Breast epithelium (tissue), 4 donors: ENCODE results near the gene CCDC102A. TPM values are rescaled to one million over a fixed set of nuclear protein-coding genes. Genes with fewer than 3 reads are reported as not detected.

ENCODE experiments used
- DNase-seq, 2 donors: peaks; one replicate each; pipeline ENCODE4 v3.0.0-alpha.2; 2019; ENCODE audit warnings: low spot score in 2 of 2
- H3K27ac ChIP-seq, 2 donors: fragments of 200-600 bp; sonication (generic) in 1 of 2; one replicate each; pipeline ENCODE4 v1.5.1; 2016 to 2019; ENCODE audit warnings: mild to moderate bottlenecking in 1 of 2
- H3K27me3 ChIP-seq, 2 donors: fragments of 200-600 bp; sonication (generic) in 1 of 2; one replicate each; pipeline versions ENCODE4 v1.5.1 to v1.6.0; 2017 to 2019; ENCODE audit warnings: control low read depth in 1 of 2, mild to moderate bottlenecking in 1 of 2
- H3K36me3 ChIP-seq: fragments of 200-600 bp; one replicate; pipeline ENCODE4 v1.5.1; 2019
- H3K4me1 ChIP-seq, 2 donors: fragments of 200-600 bp; sonication (generic); one replicate each; pipeline ENCODE4 v1.5.1; 2016 to 2019; ENCODE audit warnings: control low read depth in 1 of 2
- H3K4me3 ChIP-seq, 3 donors: fragments of 200-600 bp; sonication (generic); 1 replicate in 2 of 3; 2 replicates in 1 of 3; pipeline ENCODE4 v1.5.1; 2016 to 2019; ENCODE audit warnings: mild to moderate bottlenecking in 3 of 3, moderate library complexity in 2 of 3
- H3K9me3 ChIP-seq, 2 donors: fragments of 200-600 bp; sonication (generic) in 1 of 2; one replicate each; pipeline ENCODE4 v1.5.1; 2016 to 2019; ENCODE audit warnings: control low read depth in 1 of 2
- POLR2A ChIP-seq: fragments of 450-650 bp; IDR thresholded peaks from one replicate; pipeline ENCODE4 v1.6.1; 2016; ENCODE audit warnings: antibody characterized with exemption, mild to moderate bottlenecking, moderate library complexity
- POLR2AphosphoS5 ChIP-seq, 3 donors: sonication (generic); formaldehyde crosslinking; IDR thresholded peaks; one replicate each; pipeline ENCODE4 v1.6.1; 2017; ENCODE audit warnings: antibody characterized with exemption in 3 of 3
- intact Hi-C: fragments of 100-400 bp; cut with DNase I; formaldehyde crosslinking; loops from one replicate; pipeline ENCODE4 v1.15.1; 2023; ENCODE audit warnings: low total_unique reads
- total RNA-seq, 3 donors: library from RNA; depleted of rRNA; stranded (reverse); fragments of >200 nt; gene quantifications; one replicate each; pipeline ENCODE4 v1.1.0, GENCODE V29; 2016
- TF ChIP-seq, protein P1 (sequence below), 3 donors: fragments of 450-650 bp; IDR thresholded peaks; one replicate each; pipeline ENCODE4 v1.5.1; 2016 to 2017; ENCODE audit warnings: antibody characterized with exemption in 3 of 3, mild to moderate bottlenecking in 3 of 3, moderate library complexity in 3 of 3

CCDC102A gene
- total RNA-seq, 3 donors from 2014 or later: 6.7 to 15.1 (median 12.1) TPM

DNA sequence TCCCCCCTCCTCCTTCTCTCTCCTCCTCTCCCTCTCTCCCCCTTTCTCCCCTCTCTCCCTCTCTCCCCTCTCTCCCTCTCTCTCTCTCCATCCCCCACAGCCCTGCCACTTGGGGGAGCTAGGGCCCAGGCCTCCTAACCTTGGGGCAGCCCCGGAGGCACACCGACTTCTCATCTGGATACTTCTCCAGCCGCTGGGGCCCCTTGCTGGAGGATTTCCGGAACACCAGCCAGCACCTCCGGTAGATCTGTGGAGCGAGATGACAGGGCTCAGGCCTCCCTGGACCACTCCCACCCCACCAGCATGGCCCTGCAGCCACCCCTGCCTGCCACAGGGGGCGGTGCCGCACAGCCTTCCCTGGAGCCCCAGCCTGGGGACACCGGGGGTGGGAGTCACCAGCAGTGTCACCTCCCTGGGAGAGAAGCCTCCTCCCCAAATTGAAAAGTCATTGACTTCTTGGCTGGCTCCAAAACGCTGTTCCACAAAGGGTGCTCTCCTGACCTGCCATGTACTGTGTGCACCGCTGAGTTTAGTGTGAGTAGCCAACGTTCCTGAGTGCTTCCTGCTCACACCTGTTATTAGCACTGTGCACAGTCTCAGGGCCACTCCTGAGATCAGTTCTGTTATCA is 60.5 kb downstream of the CCDC102A start:
- Histone ChIP-seq H3K27me3 (no peaks in the 10 kb centered on the region), H3K36me3 (no peaks in the 10 kb centered on the region), H3K4me3 (no peak overlapping the region), H3K9me3 (no peaks in the 10 kb centered on the region), H3K4me1 (peaks cover 0 to 12% of the 10 kb centered on the region in 2 donors), H3K27ac (peak overlapping the region in 1 of 2 donors; percentile 52)
- intact Hi-C loops: no loop called here
- peak in 1 of 2 donors; percentile 46 for DNase-seq
- TF ChIP-seq, protein P1, sequence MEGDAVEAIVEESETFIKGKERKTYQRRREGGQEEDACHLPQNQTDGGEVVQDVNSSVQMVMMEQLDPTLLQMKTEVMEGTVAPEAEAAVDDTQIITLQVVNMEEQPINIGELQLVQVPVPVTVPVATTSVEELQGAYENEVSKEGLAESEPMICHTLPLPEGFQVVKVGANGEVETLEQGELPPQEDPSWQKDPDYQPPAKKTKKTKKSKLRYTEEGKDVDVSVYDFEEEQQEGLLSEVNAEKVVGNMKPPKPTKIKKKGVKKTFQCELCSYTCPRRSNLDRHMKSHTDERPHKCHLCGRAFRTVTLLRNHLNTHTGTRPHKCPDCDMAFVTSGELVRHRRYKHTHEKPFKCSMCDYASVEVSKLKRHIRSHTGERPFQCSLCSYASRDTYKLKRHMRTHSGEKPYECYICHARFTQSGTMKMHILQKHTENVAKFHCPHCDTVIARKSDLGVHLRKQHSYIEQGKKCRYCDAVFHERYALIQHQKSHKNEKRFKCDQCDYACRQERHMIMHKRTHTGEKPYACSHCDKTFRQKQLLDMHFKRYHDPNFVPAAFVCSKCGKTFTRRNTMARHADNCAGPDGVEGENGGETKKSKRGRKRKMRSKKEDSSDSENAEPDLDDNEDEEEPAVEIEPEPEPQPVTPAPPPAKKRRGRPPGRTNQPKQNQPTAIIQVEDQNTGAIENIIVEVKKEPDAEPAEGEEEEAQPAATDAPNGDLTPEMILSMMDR (IDR thresholded peaks at IDR 0.05): no peak
- TF ChIP-seq POLR2AphosphoS5 (IDR thresholded peaks at IDR 0.05): no peak
- no peak for TF ChIP-seq POLR2A

- DNase-seq: peak in 1 of 2 donors; percentile 48
- H3K36me3 ChIP-seq: no peaks in the 10 kb centered on the region
- intact Hi-C loops: no loop called here
- no peak overlapping the region for H3K4me3 ChIP-seq
- H3K27me3 ChIP-seq: no peaks in the 10 kb centered on the region
- no peak overlapping the region for H3K27ac ChIP-seq
- peaks cover 0 to 11% of the 10 kb centered on the region in 2 donors for H3K4me1 ChIP-seq
- TF ChIP-seq, protein P1 (IDR thresholded peaks at IDR 0.05): no peak
- TF ChIP-seq POLR2AphosphoS5 (IDR thresholded peaks at IDR 0.05) (no peak), POLR2A (no peak)
- H3K9me3 ChIP-seq: no peaks in the 10 kb centered on the region
Measured at GRCh38 chr16:57474671-57475661, 61.4 kb downstream of the CCDC102A start.

DNA sequence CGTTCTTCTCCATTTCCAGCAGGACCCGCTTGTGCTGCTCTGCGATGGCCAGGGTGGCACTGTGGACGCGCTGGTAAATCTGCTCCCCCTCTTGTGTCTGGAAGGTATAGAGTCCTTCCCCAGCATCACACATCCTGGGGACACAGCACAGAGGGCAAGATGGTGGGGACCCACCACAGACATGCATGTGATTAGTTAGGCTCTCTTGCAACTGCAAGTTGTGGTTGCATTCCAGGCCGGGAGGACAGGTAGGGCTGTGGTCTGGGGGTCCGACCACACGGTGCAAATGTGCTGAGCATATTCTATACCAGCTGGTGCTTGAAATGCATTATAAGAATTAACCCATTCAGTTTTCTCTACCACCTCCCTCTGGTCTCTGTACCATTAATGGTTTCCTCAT is 62.5 kb downstream of the CCDC102A start:
- intact Hi-C loops: no loop called here
- Histone ChIP-seq H3K36me3 (peaks cover 3% of the 10 kb centered on the region), H3K4me1 (peaks cover 0 to under 1% of the 10 kb centered on the region in 2 donors), H3K27ac (no peak overlapping the region), H3K9me3 (no peaks in the 10 kb centered on the region), H3K4me3 (no peak overlapping the region), H3K27me3 (no peaks in the 10 kb centered on the region)
- DNase-seq: no peak
- TF ChIP-seq POLR2A (no peak), POLR2AphosphoS5 (IDR thresholded peaks at IDR 0.05) (no peak)
- TF ChIP-seq, protein P1 (IDR thresholded peaks at IDR 0.05): no peak

GRCh38 chr16:57473176-57473840 is 63.1 kb downstream of the CCDC102A start:
- Histone ChIP-seq H3K9me3 (no peaks in the 10 kb centered on the region), H3K4me3 (no peak overlapping the region), H3K4me1 (no peaks in the 10 kb centered on the region), H3K27ac (no peak overlapping the region), H3K36me3 (peaks cover 4% of the 10 kb centered on the region), H3K27me3 (no peaks in the 10 kb centered on the region)
- DNase-seq: peak in 1 of 2 donors; percentile 41
- TF ChIP-seq POLR2AphosphoS5 (IDR thresholded peaks at IDR 0.05) (no peak), POLR2A (no peak)
- TF ChIP-seq, protein P1 (IDR thresholded peaks at IDR 0.05): no peak
- intact Hi-C loops: no loop called here
